GM12878 (cell line): ENCODE measurements around the gene TCF20. TPM values are rescaled to one million over a fixed set of nuclear protein-coding genes. Genes with fewer than 3 reads are reported as not detected.

Experiments used
- ATAC-seq: fragments of 200-7000 bp; cut with Tn5 transposase; 3 replicates; pipeline ENCODE4 v1.9.1; 2020; ENCODE audit warnings: mild to moderate bottlenecking, moderate library complexity
- BruUV-seq: library from RNA; stranded (reverse); fragments of 400-500 nt; replicated peaks from 2 replicates; lab custom pipeline; 2021; lab: Mats Ljungman, UMichigan
- CTCF ChIA-PET: fragments of 300-600 bp; sonication (Branson Sonifier 250); formaldehyde crosslinking; extraction: SDS; loops from one replicate; lab custom pipeline; 2021; ENCODE audit warnings: inconsistent platforms; lab: Yijun Ruan, JAX
- POLR2A ChIA-PET: fragments of 350-600 bp; formaldehyde crosslinking; extraction: SDS; loops from one replicate; lab custom pipeline; 2021; ENCODE audit warnings: inconsistent platforms; lab: Charles Lee
- RAD21 ChIA-PET: fragments of 300-600 bp; sonication (Branson Sonifier 250); formaldehyde crosslinking; loops from one replicate; lab custom pipeline; 2023; ENCODE audit warnings: antibody characterized with exemption; ENCODE audit not compliant: unreplicated experiment; lab: Charles Lee
- SMC1A ChIA-PET: fragments of 300-600 bp; sonication (Branson Sonifier 250); formaldehyde crosslinking; loops from one replicate; lab custom pipeline; 2023; ENCODE audit not compliant: unreplicated experiment, uncharacterized antibody; lab: Charles Lee
- DNase-seq: peaks from one replicate; pipeline ENCODE4 v3.0.0-alpha.2; 2011; ENCODE audit warnings: low read depth, low spot score
- FAIRE-seq: peaks from 3 replicates; lab custom pipeline; 2011; peaks lifted over from hg19 to GRCh38; lab: Jason Lieb, UNC
- H2AFZ ChIP-seq: 2 replicates; pipeline ENCODE4 v1.6.0; 2011; ENCODE audit warnings: low read depth, low read length, control low read depth; ENCODE audit not compliant: control insufficient read depth
- H3K27ac ChIP-seq: 2 replicates; pipeline ENCODE4 v1.5.1; 2011; ENCODE audit warnings: control low read depth; ENCODE audit not compliant: control insufficient read depth, insufficient read depth
- H3K27me3 ChIP-seq, 2 experiments: replicated peaks in 1 of 2; 2 replicates each; pipeline versions ENCODE4 v1.6.0 to v1.6.1; 2011; ENCODE audit warnings: low read length in 1 of 2; ENCODE audit not compliant: control insufficient read depth in 2 of 2, insufficient read depth in 2 of 2
- H3K36me3 ChIP-seq, 2 experiments: 2 replicates each; pipeline ENCODE4 v1.5.1; 2011; ENCODE audit warnings: low read length in 1 of 2; ENCODE audit not compliant: control insufficient read depth in 2 of 2, insufficient read depth in 2 of 2
- H3K4me1 ChIP-seq: 2 replicates; pipeline ENCODE4 v1.6.1; 2011; ENCODE audit warnings: mild to moderate bottlenecking, low read length, moderate library complexity, mixed read lengths; ENCODE audit not compliant: control insufficient read depth, insufficient read depth
- H3K4me2 ChIP-seq: 2 replicates; pipeline ENCODE4 v1.6.0; 2011; ENCODE audit warnings: control low read depth; ENCODE audit not compliant: control insufficient read depth, insufficient read depth
- H3K4me3 ChIP-seq: fragments of 200-600 bp; sonication (generic); 2 replicates; pipeline ENCODE4 v1.5.1; 2016
- H3K79me2 ChIP-seq: 2 replicates; pipeline ENCODE4 v1.6.0; 2011; ENCODE audit warnings: low read length; ENCODE audit not compliant: control insufficient read depth, insufficient read depth
- H3K9ac ChIP-seq: 2 replicates; pipeline ENCODE4 v1.8.0; 2011; ENCODE audit warnings: low read length, control low read depth, mixed read lengths; ENCODE audit not compliant: control insufficient read depth, insufficient read depth
- H3K9me3 ChIP-seq: replicated peaks from 3 replicates; pipeline ENCODE4 v1.5.1; 2011; ENCODE audit warnings: mild to moderate bottlenecking, low read length; ENCODE audit not compliant: control insufficient read depth, insufficient read depth
- H4K20me1 ChIP-seq: 2 replicates; pipeline ENCODE4 v1.6.0; 2011; ENCODE audit not compliant: control insufficient read depth, insufficient read depth
- ATF7 ChIP-seq: fragments of 450-650 bp; IDR thresholded peaks from 2 replicates; pipeline ENCODE4 v1.6.1; 2016; ENCODE audit warnings: low read depth, mild to moderate bottlenecking
- CHD2 ChIP-seq: IDR thresholded peaks from 2 replicates; pipeline ENCODE4 v1.6.1; 2011; ENCODE audit warnings: low read depth, low read length, improper control_type of control experiment, borderline replicate concordance
- IKZF1 ChIP-seq: fragments of 450-650 bp; conservative IDR thresholded peaks from 2 replicates; pipeline ENCODE4 v1.6.1; 2017; ENCODE audit warnings: antibody characterized with exemption, mild to moderate bottlenecking
- POLR2AphosphoS2 ChIP-seq: IDR thresholded peaks from 2 replicates; pipeline ENCODE4 v1.6.1; 2011; ENCODE audit warnings: low read depth, mild to moderate bottlenecking, low read length, improper control_type of control experiment, moderate library complexity
- RFX5 ChIP-seq: IDR thresholded peaks from 2 replicates; pipeline ENCODE4 v1.6.1; 2011; ENCODE audit warnings: low read depth, low read length, improper control_type of control experiment
- SIX5 ChIP-seq: IDR thresholded peaks from 2 replicates; pipeline ENCODE4 v1.6.1; 2011; ENCODE audit warnings: mild to moderate bottlenecking, low read depth, low read length, moderate library complexity; ENCODE audit not compliant: severe bottlenecking
- SMAD5 ChIP-seq: IDR thresholded peaks from 2 replicates; pipeline ENCODE4 v1.6.1; 2016; ENCODE audit warnings: antibody characterized with exemption, low read depth
- ZNF217 ChIP-seq: fragments of 450-650 bp; IDR thresholded peaks from 2 replicates; pipeline ENCODE4 v1.6.1; 2017; ENCODE audit warnings: antibody characterized with exemption, mild to moderate bottlenecking
- WGBS: methylation state at CpG from one replicate; pipeline ENCODE4 v1.1.6; 2016; ENCODE audit warnings: low lambda C conversion rate; ENCODE audit not compliant: insufficient replicate concordance, insufficient coverage; ENCODE audit errors: missing lambda C conversion rate; 5-methylcytosine and 5-hydroxymethylcytosine counted together
- in situ Hi-C: fragments of 300-500 bp; cut with MboI; formaldehyde crosslinking; loops from 9 replicates; pipeline ENCODE4 v1.14.3; 2018; ENCODE audit warnings: mixed read lengths
- intact Hi-C: fragments of 100-400 bp; cut with micrococcal nuclease; formaldehyde crosslinking; loops from one replicate; pipeline ENCODE4 v1.14.2; 2022; ENCODE audit not compliant: unreplicated experiment
- polyA plus RNA-seq, 11 experiments: library from polyadenylated mRNA; depleted of rRNA in 4 of 11; unstranded in 6 of 11; stranded (reverse) in 5 of 11; fragments of >200 nt; fragmentation: Nextera tagmentation in 4 of 11; fragmentation: Illumina TruSeq in 1 of 11; extraction: Ambion mirVana in 4 of 11; extraction: Trizol in 1 of 11; gene quantifications; 1 replicate in 1 of 11; 2 replicates in 10 of 11; pipeline versions ENCODE4 v1.2.1 to v1.2.3, GENCODE V29; 2011 to 2016; ENCODE audit warnings: inconsistent platforms in 2 of 11, missing spikeins in 2 of 11, low read depth in 1 of 11
- total RNA-seq, 4 experiments: library from RNA; depleted of rRNA in 3 of 4; stranded (reverse); fragments of >200 nt in 3 of 4; fragmentation: Illumina TruSeq in 1 of 4; extraction: Trizol in 1 of 4; gene quantifications; 2 replicates each; pipeline versions ENCODE4 v1.2.1 to v1.2.3, GENCODE V29; 2013 to 2021
- TF ChIP-seq, protein P1 (sequence below): IDR thresholded peaks from 2 replicates; pipeline ENCODE4 v1.6.1; 2012; ENCODE audit warnings: mild to moderate bottlenecking, low read depth, low read length
- TF ChIP-seq, protein P2 (sequence below): fragments of 450-650 bp; IDR thresholded peaks from 2 replicates; pipeline ENCODE4 v1.6.1; 2018; ENCODE audit warnings: mild to moderate bottlenecking, low read depth, moderate library complexity; ENCODE audit not compliant: partially characterized antibody
- TF ChIP-seq, protein P3 (sequence below): fragments of 450-650 bp; IDR thresholded peaks from 2 replicates; pipeline ENCODE4 v1.6.1; 2014; ENCODE audit warnings: mild to moderate bottlenecking
- TF ChIP-seq, protein P4 (sequence below): IDR thresholded peaks from 2 replicates; pipeline ENCODE4 v1.6.1; 2012; ENCODE audit warnings: low read depth, low read length, improper control_type of control experiment
- TF ChIP-seq, protein P5 (sequence below): fragments of 450-650 bp; IDR thresholded peaks from 2 replicates; pipeline ENCODE4 v1.6.1; 2018; ENCODE audit warnings: borderline replicate concordance, mild to moderate bottlenecking; ENCODE audit not compliant: partially characterized antibody

TCF20 gene
- total and polyA plus RNA-seq, 10 of the 15 experiments (the other 5 are each of a cell fraction or from before 2014, with no cell fraction given) = 0.64 to 52.9 (median 22.6) TPM

DNA sequence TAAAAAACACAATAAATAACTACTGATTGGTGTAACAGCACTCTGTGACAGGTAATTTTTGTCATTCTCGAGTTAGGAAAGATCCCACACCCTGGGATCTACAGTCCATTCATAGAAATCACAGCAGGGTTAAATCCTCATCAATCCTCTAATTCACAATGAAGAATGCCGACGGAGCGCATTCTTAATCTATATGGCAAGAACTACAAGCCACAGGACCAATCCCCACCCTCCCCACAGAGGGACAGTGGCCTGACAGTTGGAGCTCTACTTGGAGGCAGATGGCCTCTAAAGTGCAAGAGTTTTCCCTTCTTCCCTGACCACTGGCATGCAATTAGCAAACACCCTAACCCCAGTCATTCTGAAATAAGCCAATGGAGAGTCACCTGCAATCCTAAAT, 34.2 kb downstream of the TCF20 start:
- H3K79me2 ChIP-seq = peaks cover 29% of the 10 kb centered on the region
- SMC1A ChIA-PET = no interaction called here
- FAIRE-seq = no peak
- WGBS = 98% methylated on average over 4 of the region's 4 CpGs
- POLR2A ChIA-PET = no interaction called here
- H3K9me3 ChIP-seq = peaks cover 6% of the 10 kb centered on the region; the same call in 2 of the 3 replicates
- no peak overlapping the region for H3K27ac ChIP-seq
- RAD21 ChIA-PET = no interaction called here
- H3K4me3 ChIP-seq = no peak overlapping the region
- H4K20me1 ChIP-seq = no peaks in the 10 kb centered on the region
- in situ Hi-C loops = no loop called here
- no peak overlapping the region for H3K4me2 ChIP-seq
- no peaks in the 10 kb centered on the region for H3K4me1 ChIP-seq
- no peaks in the 10 kb centered on the region; a peak in 2 of 4 replicates for H3K36me3 ChIP-seq
- H2AFZ ChIP-seq = no peak overlapping the region
- DNase-seq = no peak
- no TSS peak for BruUV-seq
- H3K27me3 ChIP-seq = no peaks in the 10 kb centered on the region
- no peak for ATAC-seq
- CTCF ChIA-PET = no interaction called here
- intact Hi-C loops = no loop called here
- H3K9ac ChIP-seq = no peak overlapping the region
- TF ChIP-seq POLR2AphosphoS2 = no peak
- TF ChIP-seq SIX5 = no peak
- TF ChIP-seq, protein P1, sequence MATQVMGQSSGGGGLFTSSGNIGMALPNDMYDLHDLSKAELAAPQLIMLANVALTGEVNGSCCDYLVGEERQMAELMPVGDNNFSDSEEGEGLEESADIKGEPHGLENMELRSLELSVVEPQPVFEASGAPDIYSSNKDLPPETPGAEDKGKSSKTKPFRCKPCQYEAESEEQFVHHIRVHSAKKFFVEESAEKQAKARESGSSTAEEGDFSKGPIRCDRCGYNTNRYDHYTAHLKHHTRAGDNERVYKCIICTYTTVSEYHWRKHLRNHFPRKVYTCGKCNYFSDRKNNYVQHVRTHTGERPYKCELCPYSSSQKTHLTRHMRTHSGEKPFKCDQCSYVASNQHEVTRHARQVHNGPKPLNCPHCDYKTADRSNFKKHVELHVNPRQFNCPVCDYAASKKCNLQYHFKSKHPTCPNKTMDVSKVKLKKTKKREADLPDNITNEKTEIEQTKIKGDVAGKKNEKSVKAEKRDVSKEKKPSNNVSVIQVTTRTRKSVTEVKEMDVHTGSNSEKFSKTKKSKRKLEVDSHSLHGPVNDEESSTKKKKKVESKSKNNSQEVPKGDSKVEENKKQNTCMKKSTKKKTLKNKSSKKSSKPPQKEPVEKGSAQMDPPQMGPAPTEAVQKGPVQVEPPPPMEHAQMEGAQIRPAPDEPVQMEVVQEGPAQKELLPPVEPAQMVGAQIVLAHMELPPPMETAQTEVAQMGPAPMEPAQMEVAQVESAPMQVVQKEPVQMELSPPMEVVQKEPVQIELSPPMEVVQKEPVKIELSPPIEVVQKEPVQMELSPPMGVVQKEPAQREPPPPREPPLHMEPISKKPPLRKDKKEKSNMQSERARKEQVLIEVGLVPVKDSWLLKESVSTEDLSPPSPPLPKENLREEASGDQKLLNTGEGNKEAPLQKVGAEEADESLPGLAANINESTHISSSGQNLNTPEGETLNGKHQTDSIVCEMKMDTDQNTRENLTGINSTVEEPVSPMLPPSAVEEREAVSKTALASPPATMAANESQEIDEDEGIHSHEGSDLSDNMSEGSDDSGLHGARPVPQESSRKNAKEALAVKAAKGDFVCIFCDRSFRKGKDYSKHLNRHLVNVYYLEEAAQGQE = no peak
- TF ChIP-seq, protein P2, sequence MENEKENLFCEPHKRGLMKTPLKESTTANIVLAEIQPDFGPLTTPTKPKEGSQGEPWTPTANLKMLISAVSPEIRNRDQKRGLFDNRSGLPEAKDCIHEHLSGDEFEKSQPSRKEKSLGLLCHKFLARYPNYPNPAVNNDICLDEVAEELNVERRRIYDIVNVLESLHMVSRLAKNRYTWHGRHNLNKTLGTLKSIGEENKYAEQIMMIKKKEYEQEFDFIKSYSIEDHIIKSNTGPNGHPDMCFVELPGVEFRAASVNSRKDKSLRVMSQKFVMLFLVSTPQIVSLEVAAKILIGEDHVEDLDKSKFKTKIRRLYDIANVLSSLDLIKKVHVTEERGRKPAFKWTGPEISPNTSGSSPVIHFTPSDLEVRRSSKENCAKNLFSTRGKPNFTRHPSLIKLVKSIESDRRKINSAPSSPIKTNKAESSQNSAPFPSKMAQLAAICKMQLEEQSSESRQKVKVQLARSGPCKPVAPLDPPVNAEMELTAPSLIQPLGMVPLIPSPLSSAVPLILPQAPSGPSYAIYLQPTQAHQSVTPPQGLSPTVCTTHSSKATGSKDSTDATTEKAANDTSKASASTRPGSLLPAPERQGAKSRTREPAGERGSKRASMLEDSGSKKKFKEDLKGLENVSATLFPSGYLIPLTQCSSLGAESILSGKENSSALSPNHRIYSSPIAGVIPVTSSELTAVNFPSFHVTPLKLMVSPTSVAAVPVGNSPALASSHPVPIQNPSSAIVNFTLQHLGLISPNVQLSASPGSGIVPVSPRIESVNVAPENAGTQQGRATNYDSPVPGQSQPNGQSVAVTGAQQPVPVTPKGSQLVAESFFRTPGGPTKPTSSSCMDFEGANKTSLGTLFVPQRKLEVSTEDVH = no peak
- TF ChIP-seq IKZF1 = no peak
- TF ChIP-seq ATF7 = no peak
- TF ChIP-seq, protein P3, sequence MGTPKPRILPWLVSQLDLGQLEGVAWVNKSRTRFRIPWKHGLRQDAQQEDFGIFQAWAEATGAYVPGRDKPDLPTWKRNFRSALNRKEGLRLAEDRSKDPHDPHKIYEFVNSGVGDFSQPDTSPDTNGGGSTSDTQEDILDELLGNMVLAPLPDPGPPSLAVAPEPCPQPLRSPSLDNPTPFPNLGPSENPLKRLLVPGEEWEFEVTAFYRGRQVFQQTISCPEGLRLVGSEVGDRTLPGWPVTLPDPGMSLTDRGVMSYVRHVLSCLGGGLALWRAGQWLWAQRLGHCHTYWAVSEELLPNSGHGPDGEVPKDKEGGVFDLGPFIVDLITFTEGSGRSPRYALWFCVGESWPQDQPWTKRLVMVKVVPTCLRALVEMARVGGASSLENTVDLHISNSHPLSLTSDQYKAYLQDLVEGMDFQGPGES = no peak
- no peak for TF ChIP-seq ZNF217
- TF ChIP-seq SMAD5 = no peak
- no peak for TF ChIP-seq CHD2
- TF ChIP-seq, protein P4, sequence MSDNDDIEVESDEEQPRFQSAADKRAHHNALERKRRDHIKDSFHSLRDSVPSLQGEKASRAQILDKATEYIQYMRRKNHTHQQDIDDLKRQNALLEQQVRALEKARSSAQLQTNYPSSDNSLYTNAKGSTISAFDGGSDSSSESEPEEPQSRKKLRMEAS = no peak
- TF ChIP-seq, protein P5, sequence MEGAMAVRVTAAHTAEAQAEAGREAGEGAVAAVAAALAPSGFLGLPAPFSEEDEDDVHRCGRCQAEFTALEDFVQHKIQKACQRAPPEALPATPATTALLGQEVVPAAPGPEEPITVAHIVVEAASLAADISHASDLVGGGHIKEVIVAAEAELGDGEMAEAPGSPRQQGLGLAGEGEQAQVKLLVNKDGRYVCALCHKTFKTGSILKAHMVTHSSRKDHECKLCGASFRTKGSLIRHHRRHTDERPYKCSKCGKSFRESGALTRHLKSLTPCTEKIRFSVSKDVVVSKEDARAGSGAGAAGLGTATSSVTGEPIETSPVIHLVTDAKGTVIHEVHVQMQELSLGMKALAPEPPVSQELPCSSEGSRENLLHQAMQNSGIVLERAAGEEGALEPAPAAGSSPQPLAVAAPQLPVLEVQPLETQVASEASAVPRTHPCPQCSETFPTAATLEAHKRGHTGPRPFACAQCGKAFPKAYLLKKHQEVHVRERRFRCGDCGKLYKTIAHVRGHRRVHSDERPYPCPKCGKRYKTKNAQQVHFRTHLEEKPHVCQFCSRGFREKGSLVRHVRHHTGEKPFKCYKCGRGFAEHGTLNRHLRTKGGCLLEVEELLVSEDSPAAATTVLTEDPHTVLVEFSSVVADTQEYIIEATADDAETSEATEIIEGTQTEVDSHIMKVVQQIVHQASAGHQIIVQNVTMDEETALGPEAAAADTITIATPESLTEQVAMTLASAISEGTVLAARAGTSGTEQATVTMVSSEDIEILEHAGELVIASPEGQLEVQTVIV = no peak
- no peak for TF ChIP-seq RFX5
